ENCODE measurements around the gene CNTNAP2. TPM values are rescaled to one million over a fixed set of nuclear protein-coding genes. Genes with fewer than 3 reads are reported as not detected.

CNTNAP2 gene
- total RNA-seq, 1 experiment from 2014 or later, result 64.5 TPM

DNA sequence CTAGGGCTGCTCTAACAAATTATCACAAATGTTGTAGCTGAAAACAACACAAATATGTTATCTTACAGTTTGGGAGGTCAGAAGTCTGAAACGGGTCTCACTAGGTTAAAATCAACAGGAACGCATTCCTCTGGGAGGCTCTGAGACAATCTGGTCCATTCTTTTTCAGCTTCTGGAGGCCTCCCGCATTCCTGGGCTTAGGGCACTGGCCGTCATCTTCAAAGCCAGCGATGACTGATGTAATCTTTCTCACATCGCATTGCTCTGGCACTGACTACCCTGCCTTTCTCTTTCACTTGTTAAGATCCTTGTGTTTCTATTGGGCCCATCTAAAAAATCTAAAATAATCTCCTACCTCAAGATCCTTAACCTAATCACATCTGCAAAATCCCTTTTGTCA is 1402.5 kb downstream of the CNTNAP2 start:
- no peaks in the 10 kb centered on the region for H3K79me1 ChIP-seq (ENCODE audit: insufficient read depth, low read depth, low read length, poor library complexity, severe bottlenecking)
- H3K23ac ChIP-seq (ENCODE audit: insufficient read length, low read depth, low read length), result no peak overlapping the region
- no peak overlapping the region for H2BK20ac ChIP-seq (ENCODE audit: low read depth, low read length, poor library complexity, severe bottlenecking)
- H2AK5ac ChIP-seq (ENCODE audit: insufficient read length, low read length), result no peak overlapping the region
- H2BK5ac ChIP-seq (ENCODE audit: insufficient read length, low read length), result no peak overlapping the region
- no peak overlapping the region for H3K4me3 Mint-ChIP-seq
- H4K20me1 ChIP-seq (ENCODE audit: control insufficient read depth, insufficient read depth, insufficient read length), result no peaks in the 10 kb centered on the region
- H3K9ac ChIP-seq (ENCODE audit: extremely low read depth, insufficient read length, low read length), result no peak overlapping the region
- H3K9me3 Mint-ChIP-seq, result no peaks in the 10 kb centered on the region
- H3K27ac Mint-ChIP-seq, result no peak overlapping the region; a peak in 1 of 7 replicates
- no peak overlapping the region for H2BK120ac ChIP-seq (ENCODE audit: low read depth, low read length, poor library complexity, severe bottlenecking)
- no peak overlapping the region for H3K14ac ChIP-seq (ENCODE audit: insufficient read depth, low read length)
- no CpG with 5 or more reads among the region's 6 CpGs for WGBS (ENCODE audit: extremely low coverage, insufficient read length, low lambda C conversion rate)
- H3K56ac ChIP-seq (ENCODE audit: insufficient read length, low read depth, low read length), result no peak overlapping the region
- H2BK15ac ChIP-seq (ENCODE audit: low read depth, low read length), result no peak overlapping the region
- peaks cover 0 to 3% of the 10 kb centered on the region in 2 experiments; a peak in 2 of 4 replicates for H3K4me1 Mint-ChIP-seq
- H3K4me1 ChIP-seq (ENCODE audit: insufficient read depth, low read length), result no peaks in the 10 kb centered on the region
- H2AFZ ChIP-seq (ENCODE audit: low read length), result no peak overlapping the region
- H2BK12ac ChIP-seq (ENCODE audit: insufficient read length, low read depth, low read length), result no peak overlapping the region
- no peaks in the 10 kb centered on the region for H3K79me2 ChIP-seq (ENCODE audit: insufficient read depth, low read length)
- no peaks in the 10 kb centered on the region for H3K9me3 ChIP-seq (ENCODE audit: control insufficient read depth, low read depth, low read length)
- no peaks in the 10 kb centered on the region for H3K27me3 Mint-ChIP-seq (ENCODE audit: low read depth)
- TF ChIP-seq, protein P1, sequence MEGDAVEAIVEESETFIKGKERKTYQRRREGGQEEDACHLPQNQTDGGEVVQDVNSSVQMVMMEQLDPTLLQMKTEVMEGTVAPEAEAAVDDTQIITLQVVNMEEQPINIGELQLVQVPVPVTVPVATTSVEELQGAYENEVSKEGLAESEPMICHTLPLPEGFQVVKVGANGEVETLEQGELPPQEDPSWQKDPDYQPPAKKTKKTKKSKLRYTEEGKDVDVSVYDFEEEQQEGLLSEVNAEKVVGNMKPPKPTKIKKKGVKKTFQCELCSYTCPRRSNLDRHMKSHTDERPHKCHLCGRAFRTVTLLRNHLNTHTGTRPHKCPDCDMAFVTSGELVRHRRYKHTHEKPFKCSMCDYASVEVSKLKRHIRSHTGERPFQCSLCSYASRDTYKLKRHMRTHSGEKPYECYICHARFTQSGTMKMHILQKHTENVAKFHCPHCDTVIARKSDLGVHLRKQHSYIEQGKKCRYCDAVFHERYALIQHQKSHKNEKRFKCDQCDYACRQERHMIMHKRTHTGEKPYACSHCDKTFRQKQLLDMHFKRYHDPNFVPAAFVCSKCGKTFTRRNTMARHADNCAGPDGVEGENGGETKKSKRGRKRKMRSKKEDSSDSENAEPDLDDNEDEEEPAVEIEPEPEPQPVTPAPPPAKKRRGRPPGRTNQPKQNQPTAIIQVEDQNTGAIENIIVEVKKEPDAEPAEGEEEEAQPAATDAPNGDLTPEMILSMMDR (conservative IDR thresholded peaks at IDR 0.05), result no peak
- H4K8ac ChIP-seq (replicated peaks; ENCODE audit: insufficient read length, low read depth, low read length), result no peak overlapping the region
- no peaks in the 10 kb centered on the region for H3K36me3 Mint-ChIP-seq (ENCODE audit: insufficient read depth in 1 of 3, low read depth in 3 of 3)
- H3T11ph ChIP-seq (ENCODE audit: low read length), result no peak overlapping the region
- no peak overlapping the region for H3K18ac ChIP-seq (ENCODE audit: insufficient read length, low read depth, low read length)
- H3K4me2 ChIP-seq (ENCODE audit: insufficient read depth, insufficient read length, low read length), result no peak overlapping the region
- H4K5ac ChIP-seq (ENCODE audit: insufficient read length, low read depth, low read length), result no peak overlapping the region
- no peaks in the 10 kb centered on the region for H3K27me3 ChIP-seq (ENCODE audit: insufficient read depth, low read length)
- H3K27ac ChIP-seq (ENCODE audit: insufficient read length, low read depth, low read length), result no peak overlapping the region
- H4K91ac ChIP-seq (ENCODE audit: insufficient read length, low read depth, low read length), result no peak overlapping the region
- DNase-seq, result no peak
- H3K4ac ChIP-seq (ENCODE audit: low read depth, low read length), result no peak overlapping the region
- no peaks in the 10 kb centered on the region for H3K23me2 ChIP-seq (ENCODE audit: insufficient read length, low read depth, low read length, poor library complexity, severe bottlenecking)
